Retinal pigment epithelial cell (primary cell): Measurements from ENCODE around the gene SAPCD1.

Experiments used
- DNase-seq: peaks from one replicate; pipeline ENCODE4 v3.0.0-alpha.2; 2010; ENCODE audit warnings: low read depth
- H3K4me3 ChIP-seq: 2 replicates; pipeline ENCODE4 v1.5.1; 2011; ENCODE audit warnings: mild to moderate bottlenecking, low read length, control low read depth, moderate library complexity
- CTCF ChIP-seq: conservative IDR thresholded peaks from 2 replicates; pipeline ENCODE4 v1.5.1; 2011; ENCODE audit warnings: low read depth, low read length, control low read depth, inconsistent platforms

The SAPCD1 gene

GRCh38 chr6:31730631-31731086 is 31.8 kb upstream of the SAPCD1 start:
- no peak for TF ChIP-seq CTCF
- peak overlapping the region; percentile 72 for H3K4me3 ChIP-seq
- no peak for DNase-seq

- no peak overlapping the region for H3K4me3 ChIP-seq
- DNase-seq: no peak
- TF ChIP-seq CTCF: no peak
These were observed 30.4 kb upstream of the SAPCD1 start for GRCh38 chr6:31732029-31732428.

- peak overlapping the region; percentile 81 for H3K4me3 ChIP-seq
- no peak for TF ChIP-seq CTCF
- DNase-seq: no peak
These were observed 28.7 kb upstream of the SAPCD1 start for GRCh38 chr6:31733734-31734133.

GRCh38 chr6:31734247-31734820 is 28.1 kb upstream of the SAPCD1 start:
- TF ChIP-seq CTCF: no peak
- peak overlapping the region; percentile 81 for H3K4me3 ChIP-seq
- DNase-seq: no peak

GRCh38 chr6:31734821-31735406 is 27.5 kb upstream of the SAPCD1 start:
- TF ChIP-seq CTCF: no peak
- peak overlapping the region; percentile 81 for H3K4me3 ChIP-seq
- DNase-seq: no peak

GRCh38 chr6:31736021-31736767 is 26.3 kb upstream of the SAPCD1 start, which contains the start of gene CLIC1:
TSS of gene CLIC1 (minus strand) at chr6:31736530. CDS start at chr6:31736300, 230 bp downstream.
- TF ChIP-seq CTCF: no peak
- no peak for DNase-seq

More at GRCh38 chr6:31736021-31736767, 26.3 kb upstream of the SAPCD1 start, which contains the start of gene CLIC1:
- peak within 1 kb of the TSS; percentile 81 for H3K4me3 ChIP-seq
